ENCODE data around the gene SPRING1.

- TF ChIP-seq CTCF (IDR thresholded peaks at IDR 0.05) (no peak), EHMT2 (IDR thresholded peaks at IDR 0.05; ENCODE audit: low read depth) (no peak)
These were observed 33.8 kb upstream of the SPRING1 start for GRCh38 chr12:116771651-116772050.
